Embryonic facial prominence (tissue), 1 donor: ENCODE measurements around the gene GNL2.
"Not testable (repeated sequence)": the region's sequence is repeated elsewhere in the genome, so short reads cannot be mapped to it uniquely, and the experiment has no call there.

Source experiments
- DNase-seq: peaks from one replicate; pipeline ENCODE4 v3.0.0-alpha.2; 2016; ENCODE audit errors: extremely low spot score

The GNL2 gene

GRCh38 chr1:37559957-37560379 is 35.8 kb downstream of the GNL2 start:
- DNase-seq, result not testable (repeated sequence)

- no peak for DNase-seq
Measured at GRCh38 chr1:37559080-37559479, 36.7 kb downstream of the GNL2 start.

- no peak for DNase-seq
Measured at GRCh38 chr1:37558411-37558810, 37.3 kb downstream of the GNL2 start.

- DNase-seq, result no peak
Measured at GRCh38 chr1:37557402-37557801, 38.3 kb downstream of the GNL2 start.

GRCh38 chr1:37556712-37557196 is 39.0 kb downstream of the GNL2 start, which contains the start of gene DNALI1:
Gene DNALI1 (plus strand): TSS chr1:37556940. CDS start chr1:37556995, 55 bp downstream.
- DNase-seq, result peak; percentile 67

- DNase-seq, result peak; percentile 87
Measured at GRCh38 chr1:37553927-37554808, 41.6 kb downstream of the GNL2 start, which contains the start of gene SNIP1. Gene SNIP1 (minus strand): TSS chr1:37554293. CDS start chr1:37554229, 64 bp downstream.

GRCh38 chr1:37553598-37553926 is 42.2 kb downstream of the GNL2 start:
- no peak for DNase-seq

DNA sequence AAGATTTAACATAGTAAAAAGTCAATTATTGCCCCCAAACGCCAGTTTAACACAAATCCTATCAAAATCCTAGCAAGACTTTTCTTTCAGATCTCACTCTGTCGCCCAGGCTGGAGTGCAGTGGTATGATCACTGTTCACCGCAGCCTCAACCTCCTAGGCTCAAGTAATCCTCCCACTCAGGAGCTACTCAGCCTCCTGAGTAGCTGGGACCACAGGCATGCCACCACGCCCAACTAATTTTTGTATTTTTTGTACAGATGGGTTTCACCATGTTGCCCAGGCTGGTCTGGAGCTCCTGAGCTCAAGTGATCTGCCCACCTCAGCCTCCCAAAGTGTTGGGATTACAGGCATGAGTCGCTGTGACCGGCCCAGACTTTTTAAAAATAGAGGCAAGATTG is 46.4 kb downstream of the GNL2 start:
- no peak for DNase-seq

DNA sequence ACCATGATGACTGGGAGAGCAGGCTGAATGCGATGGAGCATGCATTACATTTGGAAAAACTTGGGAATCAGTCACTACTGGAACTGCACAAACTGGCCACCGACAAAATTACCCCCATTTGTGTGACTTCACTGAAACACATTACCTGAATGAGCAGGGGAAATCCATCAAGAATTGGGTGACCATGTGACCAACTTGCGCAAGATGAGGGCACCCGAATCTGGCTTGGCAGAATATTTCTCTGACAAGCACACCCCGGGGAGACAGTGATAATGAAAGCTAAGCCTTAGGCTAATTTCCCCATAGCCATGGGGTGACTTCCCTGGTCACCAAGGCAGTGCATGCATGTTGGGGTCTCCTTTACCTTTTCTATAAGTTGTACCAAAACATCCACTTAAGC is 50.7 kb downstream of the GNL2 start:
- DNase-seq, result no peak

DNA sequence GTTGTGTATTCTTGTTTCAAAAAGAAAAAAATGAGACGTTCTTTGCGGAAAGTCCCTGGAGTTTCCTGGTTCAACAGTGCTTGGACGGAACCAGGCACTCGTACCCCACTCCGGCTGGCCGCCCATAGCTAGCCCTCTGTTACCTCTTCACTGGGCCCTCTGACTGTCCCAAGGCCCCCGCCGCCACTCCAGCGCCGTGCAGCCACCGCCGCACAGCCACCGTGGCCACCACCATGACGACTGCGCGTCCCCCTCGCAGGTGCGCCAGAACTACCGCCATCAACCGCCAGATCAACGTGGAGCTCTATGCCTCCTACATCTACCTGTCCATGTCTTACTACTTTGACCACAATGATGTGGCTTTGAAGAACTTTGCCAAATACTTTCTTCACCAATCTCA is 51.2 kb downstream of the GNL2 start:
- DNase-seq, result no peak

- no peak for DNase-seq
Measured at GRCh38 chr1:37540036-37540785, 55.5 kb downstream of the GNL2 start.

DNA sequence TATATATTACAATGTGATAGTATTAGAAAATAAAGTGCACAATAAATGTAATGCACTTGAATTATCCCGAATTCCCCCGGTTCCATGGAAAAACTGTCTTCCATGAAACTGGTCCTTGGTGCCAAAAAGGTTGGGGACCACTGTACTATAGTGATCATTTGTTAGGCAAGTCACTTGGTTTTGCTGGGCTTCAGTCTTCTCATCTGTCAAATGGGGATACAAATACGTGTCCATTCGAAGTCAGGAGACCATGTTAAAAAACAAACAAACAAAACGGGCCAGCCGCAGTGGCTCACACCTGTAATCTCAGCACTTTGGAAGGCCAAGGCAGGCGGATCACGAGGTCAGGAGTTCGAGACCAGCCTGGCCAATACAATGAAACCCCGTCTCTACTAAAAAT is 56.6 kb downstream of the GNL2 start:
- not testable (repeated sequence) for DNase-seq

DNA sequence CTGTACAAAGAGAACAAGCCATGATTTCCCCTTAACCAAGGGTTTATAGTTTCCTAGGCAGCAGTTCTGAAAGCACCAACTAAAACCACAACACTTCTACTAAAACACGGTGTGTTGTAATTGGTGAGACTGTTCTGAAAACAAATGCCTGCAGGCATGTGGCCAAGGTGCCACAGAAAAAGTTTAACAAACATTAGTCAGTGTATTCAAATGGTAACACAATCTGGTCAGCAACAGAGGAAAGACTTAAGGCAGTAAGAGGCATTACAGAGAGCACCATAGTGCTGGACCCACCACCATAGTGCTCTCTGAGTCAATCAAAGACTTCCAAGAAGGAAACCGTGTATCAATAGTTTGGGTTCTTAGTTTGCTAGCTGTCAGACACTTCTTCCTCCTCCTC is 58.4 kb downstream of the GNL2 start:
- DNase-seq, result no peak

DNA sequence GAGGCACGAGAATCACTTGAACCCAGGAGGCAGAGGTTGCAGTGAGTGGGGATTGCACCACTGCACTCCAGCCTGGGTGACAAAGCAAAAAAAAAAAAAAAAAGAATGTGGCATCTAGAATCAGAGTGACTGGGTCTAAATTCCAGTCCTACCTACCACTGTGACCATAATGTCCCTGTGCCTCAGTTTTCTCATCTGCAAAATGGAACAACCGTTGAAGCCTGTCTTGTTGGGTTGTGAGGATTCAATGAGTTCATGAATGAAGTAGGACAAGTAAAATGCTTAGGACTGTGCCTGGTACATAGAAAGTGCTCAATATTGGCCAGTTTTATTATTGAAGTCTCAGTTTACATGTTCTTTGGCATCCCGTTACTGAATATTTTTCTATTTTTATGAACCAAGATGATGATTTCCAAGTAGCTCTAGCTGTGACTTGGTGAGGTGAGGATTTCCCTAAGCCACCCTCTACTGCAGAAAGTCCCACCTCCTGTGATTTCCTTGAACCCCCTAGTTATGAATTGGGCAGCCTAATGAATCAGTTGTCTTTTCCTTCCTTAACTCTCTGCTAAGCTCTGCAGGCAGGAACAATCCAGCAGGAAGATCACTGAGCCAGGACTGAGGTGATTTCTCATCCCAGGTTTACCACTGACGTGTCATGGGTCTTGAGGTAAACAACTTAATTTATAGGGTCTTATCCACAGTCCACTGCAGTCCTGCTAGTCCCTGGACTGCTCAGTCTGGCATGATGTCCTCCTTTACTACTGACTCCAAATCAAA is 62.2 kb downstream of the GNL2 start:
- DNase-seq, result no peak

DNA sequence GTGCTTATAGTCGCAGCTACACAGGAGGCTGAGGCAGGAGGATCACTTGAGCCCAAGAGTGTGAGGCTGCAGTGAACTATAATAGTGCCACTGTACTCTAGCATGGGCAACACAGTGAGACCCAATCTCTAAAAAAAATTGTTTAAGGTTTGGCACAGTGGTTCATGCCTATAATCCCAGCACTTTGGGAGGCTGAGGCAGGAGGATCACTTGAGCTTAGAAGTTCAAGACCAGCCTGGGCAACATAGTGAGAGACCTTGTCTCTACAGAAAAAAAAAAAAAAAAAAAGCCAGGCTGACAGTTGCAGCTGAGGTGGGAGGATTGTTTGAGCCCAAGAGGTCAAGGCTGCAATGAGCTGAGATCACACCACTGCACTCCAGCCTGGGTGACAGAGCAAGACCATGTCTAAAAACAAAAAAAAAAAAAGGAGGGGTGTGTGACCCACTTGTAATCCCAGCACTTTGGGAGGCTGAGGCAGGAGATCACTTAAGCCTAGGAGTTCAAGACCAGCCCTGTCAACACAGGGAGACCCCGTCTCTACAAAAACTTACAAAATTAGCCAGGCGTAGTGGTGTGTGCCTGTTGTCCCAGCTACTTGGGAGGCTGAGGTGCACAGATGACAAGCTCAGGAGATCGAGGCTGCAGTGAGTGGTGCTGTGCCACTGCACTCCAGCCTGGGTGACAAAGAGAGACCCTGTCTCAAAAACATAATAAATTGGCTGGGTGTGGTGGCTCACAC is 63.1 kb downstream of the GNL2 start:
- not testable (repeated sequence) for DNase-seq

- DNase-seq, result not testable (repeated sequence)
Measured at GRCh38 chr1:37529888-37530287, 65.8 kb downstream of the GNL2 start.

DNA sequence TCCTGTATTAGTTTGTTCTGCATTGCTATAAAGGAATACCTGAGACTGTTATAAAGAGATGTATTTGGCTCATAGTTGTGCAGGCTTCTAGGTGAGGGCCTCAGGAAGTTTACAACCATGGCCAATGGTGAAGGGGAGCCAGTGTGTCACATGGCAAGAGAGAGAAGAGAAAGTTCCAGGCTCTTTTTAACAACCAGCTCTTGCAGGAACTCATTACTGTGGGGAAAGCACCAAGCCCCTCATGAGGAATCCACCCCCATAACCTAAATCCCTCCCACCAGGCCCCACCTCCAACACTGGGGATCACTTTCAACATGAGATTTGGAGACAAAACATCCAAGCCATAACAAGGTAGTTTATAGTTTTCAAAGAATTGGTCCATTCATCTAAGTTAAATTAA is 76.1 kb downstream of the GNL2 start:
- DNase-seq, result no peak

DNA sequence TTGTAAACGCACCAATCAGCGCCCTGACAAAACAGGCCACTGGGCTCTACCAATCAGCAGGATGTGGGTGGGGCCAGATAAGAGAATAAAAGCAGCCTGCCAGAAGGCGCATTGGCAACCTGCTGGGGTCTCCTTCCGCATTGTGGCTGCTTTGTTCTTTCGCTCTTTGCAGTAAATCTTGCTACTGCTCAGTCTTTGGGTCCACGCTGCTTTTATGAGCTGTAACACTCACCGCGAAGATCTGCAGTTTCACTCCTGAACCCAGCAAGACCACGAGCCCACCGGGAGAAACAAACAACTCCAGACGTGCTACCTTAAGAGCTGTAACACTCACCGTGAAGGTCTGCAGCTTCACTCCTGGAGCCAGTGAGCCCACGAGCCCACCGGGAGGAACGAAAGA is 76.8 kb downstream of the GNL2 start:
- DNase-seq, result not testable (repeated sequence)

DNA sequence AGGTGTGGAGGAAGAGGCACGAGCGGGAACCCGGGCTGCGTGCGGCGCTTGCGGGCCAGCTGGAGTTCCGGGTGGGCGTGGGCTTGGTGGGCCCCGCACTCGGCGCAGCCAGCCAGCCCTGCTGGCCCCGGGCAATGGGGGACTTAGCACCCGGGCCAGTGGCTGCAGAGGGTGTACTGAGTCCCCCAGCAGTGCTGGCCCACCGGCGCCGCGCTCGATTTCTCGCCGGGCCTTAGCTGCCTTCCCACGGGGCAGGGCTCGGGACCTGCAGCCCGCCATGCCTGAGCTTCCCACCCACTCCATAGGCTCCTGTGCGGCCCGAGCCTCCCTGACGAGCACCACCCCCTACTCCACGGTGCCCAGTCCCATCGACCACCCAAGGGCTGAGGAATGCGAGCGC is 77.5 kb downstream of the GNL2 start:
- not testable (repeated sequence) for DNase-seq

DNA sequence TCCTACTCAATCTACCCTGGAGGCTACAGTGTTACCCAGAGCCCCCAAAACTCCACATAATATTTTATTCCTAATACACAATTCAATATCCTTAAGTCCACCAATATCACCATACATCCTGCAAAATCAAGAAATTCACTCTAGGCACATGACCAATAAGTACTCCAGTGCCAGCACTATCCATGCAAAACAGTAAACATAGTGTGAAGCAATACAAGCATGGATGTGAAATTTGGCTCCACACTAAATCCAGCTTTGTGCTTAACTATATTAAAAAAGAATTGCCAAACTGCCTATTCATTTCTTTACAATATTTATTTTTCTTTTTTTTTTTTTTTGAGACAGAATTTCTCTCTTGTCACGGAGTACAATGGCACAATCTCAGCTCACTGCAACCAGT is 78.2 kb downstream of the GNL2 start:
- no peak for DNase-seq
